Stomach (tissue), 9 donors: ENCODE data around the gene UGT2A3. TPM values are rescaled to one million over a fixed set of nuclear protein-coding genes. Genes with fewer than 3 reads are reported as not detected.
A peak's percentile ranks its signal among the peaks of the same experiment; 100 is the strongest.

Source experiments
- DNase-seq, 2 donors: peaks; one replicate each; pipeline versions ENCODE4 v3.0.0 to v3.0.0-alpha.2; 2013 to 2019
- H3K27ac ChIP-seq, 5 donors: fragments of 200-600 bp in 4 of 5; sonication (generic) in 4 of 5; one replicate each; pipeline ENCODE4 v1.5.1; 2013 to 2019; ENCODE audit warnings: mild to moderate bottlenecking in 1 of 5, moderate library complexity in 1 of 5
- H3K27me3 ChIP-seq, 3 donors: fragments of 200-600 bp; sonication (generic); one replicate each; pipeline ENCODE4 v1.5.1; 2017 to 2019; ENCODE audit warnings: mixed run types in 1 of 3
- H3K36me3 ChIP-seq, 4 donors: fragments of 200-600 bp; sonication (generic); 1 replicate in 3 of 4; 2 replicates in 1 of 4; pipeline ENCODE4 v1.5.1; 2016 to 2019
- H3K4me1 ChIP-seq, 4 donors: fragments of 200-600 bp; sonication (generic); one replicate each; pipeline ENCODE4 v1.5.1; 2016 to 2019
- H3K4me3 ChIP-seq, 4 donors: fragments of 200-600 bp; sonication (generic) in 3 of 4; one replicate each; pipeline ENCODE4 v1.5.1; 2016 to 2019; ENCODE audit warnings: mild to moderate bottlenecking in 1 of 4
- H3K9me3 ChIP-seq, 4 donors: fragments of 200-600 bp; sonication (generic); one replicate each; pipeline ENCODE4 v1.5.1; 2016 to 2019
- CTCF ChIP-seq, 7 experiments: fragments of 450-650 bp in 4 of 7; fragments of 200-600 bp in 3 of 7; sonication (generic) in 3 of 7; IDR thresholded peaks; one replicate each; pipeline ENCODE4 v1.5.1; 2016 to 2019; ENCODE audit warnings: antibody characterized with exemption in 7 of 7, control low read depth in 2 of 7, mild to moderate bottlenecking in 1 of 7
- EP300 ChIP-seq: sonication (generic); formaldehyde crosslinking; IDR thresholded peaks from one replicate; pipeline ENCODE4 v1.6.1; 2017; ENCODE audit warnings: antibody characterized with exemption
- POLR2A ChIP-seq, 4 donors: fragments of 450-650 bp; IDR thresholded peaks; one replicate each; pipeline ENCODE4 v1.6.1; 2016; ENCODE audit warnings: antibody characterized with exemption in 4 of 4, control low read depth in 2 of 4, mild to moderate bottlenecking in 1 of 4, moderate library complexity in 1 of 4
- POLR2AphosphoS5 ChIP-seq, 3 donors: sonication (generic); formaldehyde crosslinking; IDR thresholded peaks; one replicate each; pipeline ENCODE4 v1.6.1; 2016; ENCODE audit warnings: antibody characterized with exemption in 3 of 3
- WGBS, 5 donors: extraction: QIAGEN DNeasy Blood & Tissue Kit in 3 of 5; methylation state at CpG; one replicate each; pipeline versions ENCODE4 v1.1.5 to v1.1.7; 2013 to 2018; 5-methylcytosine and 5-hydroxymethylcytosine counted together
- intact Hi-C: fragments of 100-400 bp; cut with DNase I; formaldehyde crosslinking; loops from one replicate; pipeline ENCODE4 v1.15.1; 2023; ENCODE audit warnings: low total_unique reads
- polyA plus RNA-seq, 3 donors: library from polyadenylated mRNA; stranded (reverse); fragments of 200-250 nt; gene quantifications; one replicate each; pipeline ENCODE4 v1.2.3, GENCODE V29; 2013
- total RNA-seq, 5 donors: library from RNA; depleted of rRNA; stranded (reverse); fragments of >200 nt; gene quantifications; one replicate each; pipeline versions ENCODE4 v1.1.0 to v1.2.3, GENCODE V29; 2014 to 2016
- donor health status: healthy with polysubstance abuse.
- donor health status: Bipolar disorder and iron deficiency.
- donor health status: healthy.

Gene UGT2A3
- total and polyA plus RNA-seq, 8 donors: 0.46 to 90.1 (median 0.62) TPM; not detected in 3

- 19 to 46% (median 38%) methylated on average over 3 of the region's 3 CpGs for WGBS, 5 donors
- Histone ChIP-seq H3K9me3 (no peaks in the 10 kb centered on the region), H3K4me1 (peaks cover 14 to 40% (median 20%) of the 10 kb centered on the region in 4 donors), H3K4me3 (no peak overlapping the region), H3K27ac (peak overlapping the region; percentile 79 to 95 (median 87)), H3K27me3 (no peaks in the 10 kb centered on the region), H3K36me3 (no peaks in the 10 kb centered on the region)
- intact Hi-C loops: no loop called here
- DNase-seq: peak in 1 of 2 donors; percentile 43
- TF ChIP-seq POLR2A (IDR thresholded peaks at IDR 0.05): no peak
- no peak for TF ChIP-seq CTCF (IDR thresholded peaks at IDR 0.05)
- TF ChIP-seq EP300: no peak
- TF ChIP-seq POLR2AphosphoS5 (IDR thresholded peaks at IDR 0.05): no peak
Observed at GRCh38 chr4:68907245-68907644, 44.4 kb downstream of the UGT2A3 start.

GRCh38 chr4:68906780-68907137 lies 44.8 kb downstream of the UGT2A3 start:
- peak overlapping the region in 2 of 4 donors; percentile 10 to 31 for H3K4me3 ChIP-seq
- 47 to 71% (median 49%) methylated on average over 10 of the region's 10 CpGs for WGBS, 5 donors
- H3K27me3 ChIP-seq: no peaks in the 10 kb centered on the region
- H3K4me1 ChIP-seq: peaks cover 14 to 40% (median 20%) of the 10 kb centered on the region in 4 donors
- H3K27ac ChIP-seq: peak overlapping the region; percentile 79 to 95 (median 87)
- TF ChIP-seq POLR2AphosphoS5 (IDR thresholded peaks at IDR 0.05) (no peak), EP300 (no peak), POLR2A (IDR thresholded peaks at IDR 0.05) (no peak), CTCF (IDR thresholded peaks at IDR 0.05) (no peak)
- no peaks in the 10 kb centered on the region for H3K9me3 ChIP-seq
- H3K36me3 ChIP-seq: no peaks in the 10 kb centered on the region
- intact Hi-C loops: no loop called here
- DNase-seq: peak in 1 of 2 donors; percentile 29

- H3K4me1 ChIP-seq: peaks cover 14 to 40% (median 20%) of the 10 kb centered on the region in 4 donors
- H3K9me3 ChIP-seq: no peaks in the 10 kb centered on the region
- H3K27me3 ChIP-seq: no peaks in the 10 kb centered on the region
- intact Hi-C loops: no loop called here
- H3K4me3 ChIP-seq: peak overlapping the region; percentile 10 to 31 (median 16)
- TF ChIP-seq CTCF (IDR thresholded peaks at IDR 0.05) (no peak), POLR2AphosphoS5 (IDR thresholded peaks at IDR 0.05) (peak in 1 of 3 donors; percentile 30), POLR2A (IDR thresholded peaks at IDR 0.05) (no peak)
- peak overlapping the region; percentile 79 to 95 (median 87) for H3K27ac ChIP-seq
- WGBS, 5 donors: 20 to 38% (median 24%) methylated on average over 16 of the region's 16 CpGs
- DNase-seq: peak; percentile 43 to 87
- H3K36me3 ChIP-seq: no peaks in the 10 kb centered on the region
Observed at GRCh38 chr4:68905939-68906779, 45.4 kb downstream of the UGT2A3 start.

GRCh38 chr4:68905598-68905938 lies 46.0 kb downstream of the UGT2A3 start:
- 27 to 62% (median 43%) methylated on average over 2 of the region's 2 CpGs for WGBS, 5 donors
- Histone ChIP-seq H3K27ac (peak overlapping the region; percentile 79 to 95 (median 87)), H3K4me3 (peak overlapping the region in 3 of 4 donors; percentile 10 to 18 (median 10)), H3K4me1 (peaks cover 14 to 40% (median 20%) of the 10 kb centered on the region in 4 donors), H3K27me3 (no peaks in the 10 kb centered on the region), H3K9me3 (no peaks in the 10 kb centered on the region), H3K36me3 (no peaks in the 10 kb centered on the region)
- no peak for TF ChIP-seq POLR2AphosphoS5 (IDR thresholded peaks at IDR 0.05)
- no peak for DNase-seq
- intact Hi-C loops: no loop called here

- Histone ChIP-seq H3K27me3 (no peaks in the 10 kb centered on the region), H3K4me1 (peaks cover 14 to 40% (median 20%) of the 10 kb centered on the region in 4 donors), H3K4me3 (peak overlapping the region; percentile 0 to 10 (median 10)), H3K27ac (peak overlapping the region; percentile 79 to 95 (median 87)), H3K36me3 (no peaks in the 10 kb centered on the region), H3K9me3 (no peaks in the 10 kb centered on the region)
- 17 to 39% (median 19%) methylated on average over 5 to 6 of the region's 6 CpGs for WGBS, 5 donors
- intact Hi-C loops: no loop called here
- no peak for TF ChIP-seq POLR2A (IDR thresholded peaks at IDR 0.05)
- peak in 1 of 2 donors; percentile 73 for DNase-seq
Observed at GRCh38 chr4:68904786-68905185, 46.8 kb downstream of the UGT2A3 start.
